Tibial artery (tissue), 4 donors: ENCODE data around the gene TMEM245.

Experiments
- DNase-seq, 2 donors: peaks; one replicate each; pipeline ENCODE4 v3.0.0-alpha.2; 2019
- H3K27ac ChIP-seq, 2 donors: fragments of 200-600 bp; sonication (generic) in 1 of 2; 1 replicate in 1 of 2; 2 replicates in 1 of 2; pipeline ENCODE4 v1.5.1; 2018 to 2019; ENCODE audit warnings: mild to moderate bottlenecking in 1 of 2
- H3K27me3 ChIP-seq, 2 donors: fragments of 200-600 bp; sonication (generic) in 1 of 2; one replicate each; pipeline versions ENCODE4 v1.5.1 to v1.6.0; 2016 to 2019
- H3K36me3 ChIP-seq, 3 donors: fragments of 200-600 bp; sonication (generic) in 2 of 3; one replicate each; pipeline ENCODE4 v1.5.1; 2016 to 2019; ENCODE audit warnings: mild to moderate bottlenecking in 2 of 3
- H3K4me1 ChIP-seq, 4 donors: fragments of 200-600 bp; sonication (generic) in 2 of 4; 1 replicate in 3 of 4; 2 replicates in 1 of 4; pipeline ENCODE4 v1.5.1; 2016 to 2019
- H3K4me3 ChIP-seq, 2 donors: fragments of 200-600 bp; sonication (generic) in 1 of 2; 1 replicate in 1 of 2; 2 replicates in 1 of 2; pipeline ENCODE4 v1.5.1; 2018 to 2019; ENCODE audit warnings: mild to moderate bottlenecking in 2 of 2
- H3K9me3 ChIP-seq, 3 donors: fragments of 200-600 bp; sonication (generic) in 1 of 3; one replicate each; pipeline ENCODE4 v1.5.1; 2016 to 2019
- CTCF ChIP-seq, 2 experiments: fragments of 200-600 bp in 1 of 2; fragments of 450-650 bp in 1 of 2; IDR thresholded peaks; one replicate each; pipeline ENCODE4 v1.5.1; 2017 to 2019; ENCODE audit warnings: antibody characterized with exemption in 2 of 2, mild to moderate bottlenecking in 1 of 2, moderate library complexity in 1 of 2
- intact Hi-C: fragments of 100-400 bp; cut with DNase I; formaldehyde crosslinking; loops from one replicate; pipeline ENCODE4 v1.15.0; 2023; ENCODE audit warnings: low total_unique reads

The TMEM245 gene

GRCh38 chr9:109072133-109072692 is 47.5 kb downstream of the TMEM245 start:
- no peaks in the 10 kb centered on the region for H3K9me3 ChIP-seq
- TF ChIP-seq CTCF (IDR thresholded peaks at IDR 0.05): no peak
- no peak for DNase-seq
- intact Hi-C loops: no loop called here
- no peaks in the 10 kb centered on the region for H3K4me1 ChIP-seq
- H3K36me3 ChIP-seq: peaks cover 32 to 75% (median 55%) of the 10 kb centered on the region in 3 donors
- H3K4me3 ChIP-seq: no peak overlapping the region
- no peaks in the 10 kb centered on the region for H3K27me3 ChIP-seq
- no peak overlapping the region for H3K27ac ChIP-seq

GRCh38 chr9:109068764-109069163 is 51.0 kb downstream of the TMEM245 start:
- intact Hi-C loops: no loop called here
- peaks cover 52 to 92% (median 75%) of the 10 kb centered on the region in 3 donors for H3K36me3 ChIP-seq
- no peak overlapping the region for H3K27ac ChIP-seq
- H3K27me3 ChIP-seq: no peaks in the 10 kb centered on the region
- no peaks in the 10 kb centered on the region for H3K9me3 ChIP-seq
- no peaks in the 10 kb centered on the region for H3K4me1 ChIP-seq
- no peak for DNase-seq
- no peak overlapping the region for H3K4me3 ChIP-seq
- TF ChIP-seq CTCF (IDR thresholded peaks at IDR 0.05): no peak

- TF ChIP-seq CTCF (IDR thresholded peaks at IDR 0.05): no peak
- Histone ChIP-seq H3K36me3 (peaks cover 26 to 87% (median 72%) of the 10 kb centered on the region in 3 donors), H3K27me3 (no peaks in the 10 kb centered on the region), H3K4me1 (peaks cover 0 to 10% (median 0%) of the 10 kb centered on the region in 4 donors), H3K9me3 (no peaks in the 10 kb centered on the region), H3K27ac (no peak overlapping the region), H3K4me3 (no peak overlapping the region)
- intact Hi-C loops: no loop called here
- no peak for DNase-seq
Measured at GRCh38 chr9:109064963-109065702, 54.6 kb downstream of the TMEM245 start.

- no peaks in the 10 kb centered on the region for H3K27me3 ChIP-seq
- H3K9me3 ChIP-seq: no peaks in the 10 kb centered on the region
- H3K36me3 ChIP-seq: peaks cover 38 to 86% (median 60%) of the 10 kb centered on the region in 3 donors
- intact Hi-C loops: no loop called here
- H3K4me1 ChIP-seq: peaks cover 0 to 12% (median 0%) of the 10 kb centered on the region in 4 donors
- H3K4me3 ChIP-seq: no peak overlapping the region
- DNase-seq: no peak
- H3K27ac ChIP-seq: no peak overlapping the region
- no peak for TF ChIP-seq CTCF (IDR thresholded peaks at IDR 0.05)
Measured at GRCh38 chr9:109063760-109064159, 56.0 kb downstream of the TMEM245 start.

GRCh38 chr9:109062543-109062942 is 57.2 kb downstream of the TMEM245 start:
- intact Hi-C loops: no loop called here
- Histone ChIP-seq H3K27ac (no peak overlapping the region), H3K4me3 (no peak overlapping the region), H3K9me3 (no peaks in the 10 kb centered on the region), H3K4me1 (peaks cover 0 to 12% (median 0%) of the 10 kb centered on the region in 4 donors), H3K27me3 (no peaks in the 10 kb centered on the region), H3K36me3 (peaks cover 44 to 86% (median 58%) of the 10 kb centered on the region in 3 donors)
- TF ChIP-seq CTCF (IDR thresholded peaks at IDR 0.05): no peak
- DNase-seq: no peak
